K562 (cell line): ENCODE results near the gene TMC1. TPM values are rescaled to one million over a fixed set of nuclear protein-coding genes. Genes with fewer than 3 reads are reported as not detected.

Source experiments
- ATAC-seq: fragments of 200-7000 bp; cut with Tn5 transposase; 3 replicates; pipeline ENCODE4 v1.9.1; 2020; ENCODE audit warnings: moderate library complexity
- BruUV-seq: library from RNA; stranded (reverse); fragments of 400-500 nt; replicated peaks from 2 replicates; lab custom pipeline; 2021; lab: Mats Ljungman, UMichigan
- CTCF ChIA-PET: fragments of 300-600 bp; formaldehyde crosslinking; extraction: SDS; loops from one replicate; lab custom pipeline; 2021; ENCODE audit warnings: low intra/inter-chr PET ratio; lab: Yijun Ruan, JAX
- POLR2A ChIA-PET: fragments of 300-600, 350-650 bp; sonication (Branson Sonifier 250); formaldehyde crosslinking; extraction: SDS; loops from one replicate; lab custom pipeline; 2021; ENCODE audit warnings: antibody characterized with exemption, inconsistent platforms; lab: Yijun Ruan, JAX
- DNase-seq, 4 experiments: peaks; one replicate each; pipeline versions ENCODE4 v3.0.0 to v3.0.0-alpha.2; 2011 to 2018; ENCODE audit warnings: low spot score in 3 of 4, mixed read lengths in 3 of 4; ENCODE audit errors: extremely low read depth in 1 of 4
- FAIRE-seq: peaks from 2 replicates; lab custom pipeline; 2011; peaks lifted over from hg19 to GRCh38; lab: Jason Lieb, UNC
- H2AFZ ChIP-seq: 2 replicates; pipeline ENCODE4 v1.6.0; 2011; ENCODE audit warnings: low read depth, low read length, control low read depth, inconsistent platforms
- H3K27ac ChIP-seq: fragments of 200-600 bp; 3 replicates; pipeline ENCODE4 v1.8.0; 2011; ENCODE audit warnings: low read depth, mild to moderate bottlenecking, control low read depth, inconsistent platforms, low read length, moderate library complexity, mixed read lengths; ENCODE audit errors: extremely low read depth
- H3K27me3 ChIP-seq, 2 experiments: fragments of 300-600 bp in 1 of 2; 2 replicates in 1 of 2; 3 replicates in 1 of 2; pipeline versions ENCODE4 v1.6.0 to v1.8.0; 2011; ENCODE audit warnings: inconsistent platforms in 2 of 2, low read length in 2 of 2, mild to moderate bottlenecking in 1 of 2, mixed read lengths in 1 of 2, moderate library complexity in 1 of 2; ENCODE audit not compliant: control insufficient read depth in 2 of 2, insufficient read depth in 2 of 2
- H3K36me3 ChIP-seq: fragments of 300-600 bp; 3 replicates; pipeline ENCODE4 v1.8.0; 2011; ENCODE audit warnings: mild to moderate bottlenecking, low read length, inconsistent platforms; ENCODE audit not compliant: control insufficient read depth, insufficient read depth
- H3K4me1 ChIP-seq, 2 experiments: fragments of 200-600 bp in 1 of 2; replicated peaks in 1 of 2; 2 replicates in 1 of 2; 3 replicates in 1 of 2; pipeline versions ENCODE4 v1.5.1 to v1.8.0; 2011; ENCODE audit warnings: inconsistent platforms in 2 of 2, low read length in 2 of 2, mild to moderate bottlenecking in 1 of 2, mixed read lengths in 1 of 2, moderate library complexity in 1 of 2; ENCODE audit not compliant: control insufficient read depth in 2 of 2, insufficient read depth in 2 of 2
- H3K4me2 ChIP-seq: 2 replicates; pipeline ENCODE4 v1.6.1; 2011; ENCODE audit warnings: low read length, control low read depth, inconsistent platforms, mixed read lengths; ENCODE audit not compliant: insufficient read depth
- H3K4me3 ChIP-seq: fragments of 200-600 bp; sonication (generic), shearing (Covaris generic); 2 replicates; pipeline ENCODE4 v1.5.1; 2016; ENCODE audit warnings: control low read depth, inconsistent platforms
- H3K79me2 ChIP-seq: fragments of 200-600 bp; 3 replicates; pipeline ENCODE4 v1.8.0; 2011; ENCODE audit warnings: low read length, inconsistent platforms; ENCODE audit not compliant: control insufficient read depth, insufficient read depth
- H3K9ac ChIP-seq, 2 experiments: 2 replicates each; pipeline versions ENCODE4 v1.6.0 to v1.6.1; 2011; ENCODE audit warnings: low read depth in 2 of 2, low read length in 2 of 2, control low read depth in 1 of 2, inconsistent platforms in 1 of 2, mild to moderate bottlenecking in 1 of 2, mixed read lengths in 1 of 2; ENCODE audit not compliant: insufficient read depth in 1 of 2
- H3K9me1 ChIP-seq: one replicate; pipeline ENCODE4 v1.6.0; 2011; ENCODE audit warnings: inconsistent platforms, mild to moderate bottlenecking, low read length, moderate library complexity; ENCODE audit not compliant: control insufficient read depth, insufficient read depth
- H3K9me3 ChIP-seq: replicated peaks from 2 replicates; pipeline ENCODE4 v1.5.1; 2011; ENCODE audit warnings: low read depth, low read length, inconsistent platforms; ENCODE audit not compliant: control insufficient read depth, insufficient read depth
- H4K20me1 ChIP-seq: replicated peaks from 2 replicates; pipeline ENCODE4 v1.6.1; 2011; ENCODE audit warnings: low read length, inconsistent platforms, mixed read lengths; ENCODE audit not compliant: control insufficient read depth, insufficient read depth
- AFF1 ChIP-seq, 2 experiments: fragments of 450-650 bp; IDR thresholded peaks; 2 replicates each; pipeline ENCODE4 v1.6.1; 2018; ENCODE audit warnings: mild to moderate bottlenecking in 2 of 2, low read depth in 1 of 2; ENCODE audit not compliant: partially characterized antibody in 2 of 2
- ARID3A ChIP-seq: IDR thresholded peaks from 2 replicates; pipeline ENCODE4 v1.6.1; 2012; ENCODE audit warnings: low read depth, low read length, improper control_type of control experiment, borderline replicate concordance
- ATF4 ChIP-seq: fragments of 450-650 bp; formaldehyde crosslinking; IDR thresholded peaks from 2 replicates; pipeline ENCODE4 v1.4.0; 2022; ENCODE audit warnings: mild to moderate bottlenecking, moderate library complexity
- KDM1A ChIP-seq, 2 experiments: fragments of 450-650 bp; IDR thresholded peaks; 2 replicates each; pipeline ENCODE4 v1.6.1; 2016; ENCODE audit warnings: mild to moderate bottlenecking in 2 of 2
- MTA3 ChIP-seq: fragments of 450-650 bp; formaldehyde crosslinking; IDR thresholded peaks from 2 replicates; pipeline ENCODE4 v1.6.1; 2017; ENCODE audit warnings: mild to moderate bottlenecking, borderline replicate concordance
- SRSF9 ChIP-seq: fragments of 200-400 bp; formaldehyde crosslinking; IDR thresholded peaks from 2 replicates; pipeline ENCODE4 v1.6.1; 2017; ENCODE audit warnings: low read depth, low read length, borderline replicate concordance
- TFAP4 ChIP-seq: sonication (generic); formaldehyde crosslinking; IDR thresholded peaks from 2 replicates; pipeline ENCODE4 v1.8.0; 2022; ENCODE audit warnings: missing genetic modification reagents, mild to moderate bottlenecking, moderate library complexity, borderline replicate concordance
- THRAP3 ChIP-seq: fragments of 450-650 bp; IDR thresholded peaks from 2 replicates; pipeline ENCODE4 v1.6.1; 2016; ENCODE audit warnings: mild to moderate bottlenecking, inconsistent platforms, borderline replicate concordance
- ZBTB34 ChIP-seq: fragments of 250-450 bp; sonication (Bioruptor Pico); IDR thresholded peaks from 2 replicates; pipeline ENCODE4 v1.8.0; 2021; ENCODE audit warnings: mild to moderate bottlenecking, moderate library complexity
- ZNF717 ChIP-seq: fragments of 250-450 bp; sonication (Bioruptor Pico); IDR thresholded peaks from 2 replicates; pipeline ENCODE4 v1.5.0; 2021
- WGBS: fragments of 100-300 bp; shearing (Covaris generic); methylation state at CpG from one replicate; pipeline ENCODE4 v1.1.6; 2016; ENCODE audit warnings: low coverage, mixed read lengths; ENCODE audit not compliant: insufficient coverage; ENCODE audit errors: missing lambda C conversion rate; 5-methylcytosine and 5-hydroxymethylcytosine counted together
- in situ Hi-C: fragments of 300-500 bp; cut with MboI; formaldehyde crosslinking; loops from 4 replicates; pipeline ENCODE4 v1.15.0; 2018; ENCODE audit warnings: inconsistent platforms, mixed read lengths
- intact Hi-C: fragments of 100-400 bp; cut with micrococcal nuclease; formaldehyde crosslinking; loops from 2 replicates; pipeline ENCODE4 v1.14.2; 2022
- polyA plus RNA-seq, 8 experiments: library from polyadenylated mRNA; depleted of rRNA in 4 of 8; stranded (reverse) in 5 of 8; unstranded in 3 of 8; fragments of >200 nt; fragmentation: Nextera tagmentation in 2 of 8; fragmentation: Illumina TruSeq in 1 of 8; extraction: Ambion mirVana in 2 of 8; extraction: Trizol in 1 of 8; gene quantifications; 2 replicates each; pipeline versions ENCODE4 v1.2.1 to v1.2.3, GENCODE V29; 2011 to 2014; ENCODE audit warnings: inconsistent platforms in 1 of 8, missing spikeins in 1 of 8
- total RNA-seq, 7 experiments: library from RNA; depleted of rRNA in 6 of 7; stranded (reverse); fragments of >200 nt in 6 of 7; fragmentation: Illumina TruSeq in 2 of 7; extraction: Trizol in 2 of 7; gene quantifications; 2 replicates each; pipeline versions ENCODE4 v1.2.1 to v1.2.3, GENCODE V29; 2011 to 2021; ENCODE audit warnings: low replicate concordance in 1 of 7

TMC1 gene
- total and polyA plus RNA-seq, 9 of the 15 experiments (the other 6 are each of a cell fraction or from before 2014, with no cell fraction given): 0.10 to 0.15 TPM; not detected in 7

- TF ChIP-seq KDM1A (IDR thresholded peaks at IDR 0.05) (no peak), SRSF9 (no peak), MTA3 (no peak), ATF4 (no peak), ZBTB34 (CRISPR knock-in tag) (no peak)
- TF ChIP-seq, all 486 proteins: peak for 2
These were observed 47.7 kb upstream of the TMC1 start (continued) for GRCh38 chr9:72473474-72474261.

- H3K27me3 ChIP-seq: no peaks in the 10 kb centered on the region; a peak in 2 of 5 replicates
- 25% methylated on average over 2 of the region's 2 CpGs for WGBS
- no peaks in the 10 kb centered on the region for H3K9me3 ChIP-seq
- H3K4me2 ChIP-seq: no peak overlapping the region
- ATAC-seq (no peak), DNase-seq (no peak), FAIRE-seq (no peak)
- in situ Hi-C loops: no loop called here
- no peaks in the 10 kb centered on the region for H4K20me1 ChIP-seq
- no TSS peak for BruUV-seq
- H3K4me3 ChIP-seq: no peak overlapping the region
- intact Hi-C loops: no loop called here
- no peak overlapping the region for H3K9ac ChIP-seq
- H3K79me2 ChIP-seq: no peaks in the 10 kb centered on the region
- H2AFZ ChIP-seq: no peak overlapping the region
- no peaks in the 10 kb centered on the region for H3K36me3 ChIP-seq
- ChIA-PET CTCF (no interaction called here), POLR2A (interaction anchor here (0.8 kb wide), 1 partner anchor 14 kb away, joined by 4 read pairs; no protein-coding TSS in a partner anchor)
- H3K27ac ChIP-seq: no peak overlapping the region
- peaks cover 0 to 17% of the 10 kb centered on the region in 2 experiments; a peak in 3 of 5 replicates for H3K4me1 ChIP-seq
- no peaks in the 10 kb centered on the region for H3K9me1 ChIP-seq
- no peak for TF ChIP-seq TFAP4 (CRISPR knock-in tag)
- TF ChIP-seq ARID3A: no peak
- no peak for TF ChIP-seq AFF1 (IDR thresholded peaks at IDR 0.05; ENCODE audit: low read depth in 1 of 2, partially characterized antibody in 2 of 2)
- no peak for TF ChIP-seq ZNF717 (CRISPR knock-in tag)
- TF ChIP-seq THRAP3: no peak
These were observed 46.7 kb upstream of the TMC1 start for GRCh38 chr9:72474676-72475075.
